NB4 (cell line): ENCODE measurements around the gene TMCO6.

Experiments
- DNase-seq: peaks from one replicate; pipeline ENCODE4 v3.0.0; 2010; ENCODE audit warnings: low read depth
- H3K4me3 ChIP-seq: one replicate; pipeline ENCODE4 v1.5.1; 2011; ENCODE audit warnings: mild to moderate bottlenecking, low read depth, low read length, moderate library complexity
- CTCF ChIP-seq: IDR thresholded peaks from one replicate; pipeline ENCODE4 v1.5.1; 2012; ENCODE audit warnings: low read depth, low read length
- MAX ChIP-seq: IDR thresholded peaks from 2 replicates; pipeline ENCODE4 v1.6.1; 2011; ENCODE audit warnings: low read depth, low read length
- MYC ChIP-seq: IDR thresholded peaks from 2 replicates; pipeline ENCODE4 v1.6.1; 2011; ENCODE audit warnings: low read depth, low read length
- POLR2A ChIP-seq: IDR thresholded peaks from 2 replicates; pipeline ENCODE4 v1.6.1; 2011; ENCODE audit warnings: mild to moderate bottlenecking; ENCODE audit not compliant: insufficient read length; ENCODE audit errors: extremely low read depth

Gene TMCO6

GRCh38 chr5:140690941-140691924 is 52.0 kb downstream of the TMCO6 start, which contains the start of the genes HARS1 and HARS2:
TSS of gene HARS1 (minus strand) at chr5:140691370. CDS start at chr5:140691304, 66 bp downstream.
TSS of gene HARS2 (plus strand) at chr5:140691455. CDS start at chr5:140691649, 194 bp downstream.
- TF ChIP-seq MYC (peak; percentile 79), POLR2A (peak; percentile 88), CTCF (no peak), MAX (peak; percentile 50)
- DNase-seq, result peak; percentile 96
- peak within 1 kb of the TSS; percentile 98 for H3K4me3 ChIP-seq

GRCh38 chr5:140694276-140694675 is 55.0 kb downstream of the TMCO6 start:
- no peak for TF ChIP-seq POLR2A
- no peak for TF ChIP-seq CTCF
- TF ChIP-seq MAX, result no peak
- no peak for TF ChIP-seq MYC
- no peak for DNase-seq
- H3K4me3 ChIP-seq, result no peak overlapping the region
